Cardiac muscle cell (in vitro differentiated cells and primary cell): Measurements from ENCODE around the gene TAF1B. TPM values are rescaled to one million over a fixed set of nuclear protein-coding genes. Genes with fewer than 3 reads are reported as not detected.
"Not testable (repeated sequence)": the region's sequence is repeated elsewhere in the genome, so short reads cannot be mapped to it uniquely, and the experiment has no call there.

ENCODE experiments used
- DNase-seq, 2 donors: peaks; one replicate each; pipeline versions ENCODE4 v3.0.0 to v3.0.0-alpha.2; 2010 to 2017; ENCODE audit warnings: low read depth in 1 of 2, low spot score in 1 of 2
- H3K27ac ChIP-seq: fragments of 200-600 bp; sonication (generic); 2 replicates; pipeline ENCODE4 v1.5.1; 2016
- H3K27me3 ChIP-seq: fragments of 200-600 bp; sonication (generic); 2 replicates; pipeline ENCODE4 v1.6.0; 2016; ENCODE audit warnings: control low read depth
- H3K36me3 ChIP-seq: fragments of 200-600 bp; sonication (generic); 2 replicates; pipeline ENCODE4 v1.5.1; 2016; ENCODE audit warnings: control low read depth
- H3K4me1 ChIP-seq: fragments of 200-600 bp; sonication (generic); 2 replicates; pipeline ENCODE4 v1.8.1; 2017; ENCODE audit warnings: low read depth, mild to moderate bottlenecking, mixed run types
- H3K4me3 ChIP-seq: fragments of 200-600 bp; sonication (generic); 2 replicates; pipeline ENCODE4 v1.5.1; 2016; ENCODE audit warnings: mild to moderate bottlenecking
- H3K9me3 ChIP-seq: fragments of 200-600 bp; sonication (generic); 2 replicates; pipeline ENCODE4 v1.5.1; 2017; ENCODE audit warnings: low read depth, mild to moderate bottlenecking, control low read depth
- CTCF ChIP-seq: IDR thresholded peaks from 2 replicates; pipeline ENCODE4 v1.5.1; 2012; ENCODE audit warnings: low read depth, mild to moderate bottlenecking, low read length
- polyA plus RNA-seq: library from polyadenylated mRNA; unstranded; fragments of >200 nt; fragmentation: Nextera tagmentation; extraction: Ambion mirVana; gene quantifications from 2 replicates; pipeline ENCODE4 v1.2.1, GENCODE V29; 2016
- total RNA-seq: library from RNA; depleted of rRNA; stranded (reverse); fragments of >200 nt; gene quantifications from 2 replicates; pipeline ENCODE4 v1.2.3, GENCODE V29; 2016

The TAF1B gene
- total and polyA plus RNA-seq, 2 experiments from 2014 or later, result 11.2 to 14.2 TPM

DNA sequence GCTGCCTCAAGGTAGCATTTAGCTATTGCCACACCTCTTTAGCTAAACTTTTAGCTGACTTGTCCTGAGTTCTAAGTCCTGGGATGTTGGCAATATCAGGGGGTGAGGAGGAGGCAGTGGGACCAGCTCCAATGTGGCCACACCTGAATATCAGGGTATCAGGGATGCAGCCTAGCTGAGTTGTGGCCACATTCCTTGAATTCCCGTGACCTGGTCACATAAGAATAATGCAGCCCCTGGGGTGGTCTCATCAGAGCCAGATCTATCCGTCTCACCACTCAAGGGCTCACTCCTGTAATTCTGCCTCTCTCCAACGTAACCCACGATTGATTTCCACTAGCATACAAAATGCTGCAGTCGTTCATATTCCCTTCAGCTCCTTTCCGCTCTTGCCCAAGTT, 11.6 kb upstream of the TAF1B start:
- no peak overlapping the region for H3K4me3 ChIP-seq
- no peaks in the 10 kb centered on the region for H3K36me3 ChIP-seq
- no peaks in the 10 kb centered on the region for H3K4me1 ChIP-seq
- TF ChIP-seq CTCF, result no peak
- no peak for DNase-seq
- H3K27me3 ChIP-seq, result no peaks in the 10 kb centered on the region
- no peaks in the 10 kb centered on the region for H3K9me3 ChIP-seq
- H3K27ac ChIP-seq, result no peak overlapping the region

- H3K36me3 ChIP-seq, result no peaks in the 10 kb centered on the region
- no peak overlapping the region for H3K4me3 ChIP-seq
- no peaks in the 10 kb centered on the region for H3K9me3 ChIP-seq
- no peak for TF ChIP-seq CTCF
- peak in 1 of 2 donors; percentile 12 for DNase-seq
- no peaks in the 10 kb centered on the region for H3K4me1 ChIP-seq
- H3K27me3 ChIP-seq, result no peaks in the 10 kb centered on the region
- H3K27ac ChIP-seq, result no peak overlapping the region
These were observed 10.7 kb upstream of the TAF1B start for GRCh38 chr2:9832586-9832985.

DNA sequence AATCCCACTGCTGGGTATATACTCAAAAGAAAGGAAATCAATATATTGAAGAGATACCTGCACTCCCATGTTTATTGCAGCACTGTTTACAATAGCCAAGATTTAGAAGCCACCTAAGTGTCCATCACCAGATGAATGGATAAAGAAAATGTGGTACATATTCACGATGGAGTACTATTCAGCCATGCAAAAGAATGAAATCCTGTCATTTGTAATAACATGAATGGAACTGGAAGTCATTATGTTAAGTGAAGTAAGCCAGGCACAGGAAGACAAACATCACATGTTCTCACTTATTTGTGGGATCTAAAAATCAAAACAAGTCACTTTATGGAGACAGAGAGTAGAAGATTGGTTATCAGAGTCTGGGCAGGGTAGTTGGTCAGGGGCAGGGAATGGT, 8.2 kb upstream of the TAF1B start:
- not testable (repeated sequence) for H3K9me3 ChIP-seq, H3K36me3 ChIP-seq, H3K4me3 ChIP-seq, H3K27ac ChIP-seq, H3K27me3 ChIP-seq, DNase-seq, H3K4me1 ChIP-seq

DNA sequence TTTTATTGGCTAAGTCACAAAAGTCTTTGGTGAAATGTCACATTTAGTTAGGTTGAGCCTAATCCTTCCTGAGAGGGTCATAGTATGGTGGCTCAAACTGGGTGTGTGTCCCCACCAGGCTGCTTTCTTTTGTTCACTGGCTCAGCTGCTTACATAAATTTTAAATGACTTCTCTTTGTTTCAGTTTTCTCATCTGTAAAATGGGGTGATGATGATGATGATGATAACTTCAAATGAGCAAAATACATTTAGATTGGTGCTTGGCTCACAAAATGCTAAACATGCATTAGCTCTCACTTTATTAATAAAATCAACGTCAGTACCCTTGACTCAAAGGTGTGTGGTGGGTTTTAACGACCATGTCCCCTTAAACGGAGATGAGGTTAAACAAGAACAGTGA, 7.2 kb upstream of the TAF1B start:
- H3K27me3 ChIP-seq, result no peaks in the 10 kb centered on the region
- no peaks in the 10 kb centered on the region for H3K9me3 ChIP-seq
- no peak for DNase-seq
- no peak for TF ChIP-seq CTCF
- H3K4me3 ChIP-seq, result no peak overlapping the region
- no peak overlapping the region for H3K27ac ChIP-seq
- no peaks in the 10 kb centered on the region for H3K4me1 ChIP-seq
- H3K36me3 ChIP-seq, result no peaks in the 10 kb centered on the region

DNA sequence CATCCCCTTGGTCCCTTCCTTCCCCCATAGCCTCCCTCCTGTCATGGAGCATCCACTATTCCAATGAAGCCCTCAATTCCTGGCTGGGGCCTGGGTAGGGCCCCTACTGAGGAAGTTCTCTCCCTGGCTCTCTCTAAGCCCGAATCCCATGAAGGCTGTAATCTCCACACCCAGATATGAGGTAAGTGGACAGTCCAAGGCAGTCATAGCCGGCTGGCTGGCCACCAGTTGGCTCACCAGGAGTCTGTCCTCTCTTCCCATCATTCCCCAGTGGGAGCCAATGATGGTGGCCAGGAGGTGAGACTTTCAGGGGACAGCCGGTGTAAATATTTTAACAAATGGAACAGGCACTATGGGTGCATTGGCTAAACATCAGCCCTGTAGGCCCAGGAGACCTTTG, 6.8 kb upstream of the TAF1B start:
- no peak for DNase-seq
- Histone ChIP-seq H3K9me3 (no peaks in the 10 kb centered on the region), H3K27me3 (no peaks in the 10 kb centered on the region), H3K4me3 (no peak overlapping the region), H3K27ac (no peak overlapping the region), H3K36me3 (no peaks in the 10 kb centered on the region), H3K4me1 (no peaks in the 10 kb centered on the region)
- TF ChIP-seq CTCF, result no peak

DNA sequence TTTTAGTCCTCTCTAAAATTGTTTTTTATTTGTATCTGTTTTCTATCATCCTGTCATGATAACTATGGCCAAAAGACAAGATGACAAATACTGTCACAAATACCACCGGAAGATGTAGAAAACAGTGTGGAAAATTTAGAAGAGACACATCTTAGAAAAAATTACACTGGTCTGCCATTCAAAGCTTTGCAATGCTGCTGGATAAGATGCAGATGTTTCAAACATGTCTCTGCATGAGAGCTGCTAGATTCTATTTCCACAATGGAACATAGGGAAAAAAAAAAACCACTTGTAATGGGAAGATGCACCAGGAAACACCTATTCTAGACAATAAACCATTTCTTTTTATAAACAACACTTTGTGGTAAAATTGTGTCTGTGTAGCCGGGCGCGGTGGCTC, 5.8 kb upstream of the TAF1B start:
- no peaks in the 10 kb centered on the region for H3K4me1 ChIP-seq
- DNase-seq, result no peak
- no peak overlapping the region for H3K4me3 ChIP-seq
- no peak overlapping the region for H3K27ac ChIP-seq
- no peak for TF ChIP-seq CTCF
- H3K36me3 ChIP-seq, result no peaks in the 10 kb centered on the region
- H3K27me3 ChIP-seq, result no peaks in the 10 kb centered on the region
- H3K9me3 ChIP-seq, result no peaks in the 10 kb centered on the region
